GM18907 (cell line): ENCODE measurements around the gene PDZRN4.
"Not testable (repeated sequence)": the region's sequence is repeated elsewhere in the genome, so short reads cannot be mapped to it uniquely, and the experiment has no call there.

Experiments used
- ATAC-seq: cut with Tn5 transposase; IDR thresholded peaks from one replicate; pipeline ENCODE4 v1.9.1; 2021; ENCODE audit warnings: mild to moderate bottlenecking, moderate library complexity; ENCODE audit not compliant: unreplicated experiment

The PDZRN4 gene

GRCh38 chr12:41615174-41615573 lies 427.1 kb downstream of the PDZRN4 start:
- ATAC-seq: not testable (repeated sequence)

- no peak for ATAC-seq
These were observed 431.6 kb downstream of the PDZRN4 start for GRCh38 chr12:41619705-41620104.

- ATAC-seq: no peak
These were observed 433.2 kb downstream of the PDZRN4 start for GRCh38 chr12:41621291-41621690.
